Middle frontal gyrus (tissue), 1 donor: Measurements from ENCODE around the gene OR5A1.

ENCODE experiments used
- DNase-seq: peaks from one replicate; pipeline ENCODE4 v3.0.0-alpha.2; 2015; ENCODE audit warnings: low spot score; ENCODE audit errors: extremely low spot score

OR5A1 gene

DNA sequence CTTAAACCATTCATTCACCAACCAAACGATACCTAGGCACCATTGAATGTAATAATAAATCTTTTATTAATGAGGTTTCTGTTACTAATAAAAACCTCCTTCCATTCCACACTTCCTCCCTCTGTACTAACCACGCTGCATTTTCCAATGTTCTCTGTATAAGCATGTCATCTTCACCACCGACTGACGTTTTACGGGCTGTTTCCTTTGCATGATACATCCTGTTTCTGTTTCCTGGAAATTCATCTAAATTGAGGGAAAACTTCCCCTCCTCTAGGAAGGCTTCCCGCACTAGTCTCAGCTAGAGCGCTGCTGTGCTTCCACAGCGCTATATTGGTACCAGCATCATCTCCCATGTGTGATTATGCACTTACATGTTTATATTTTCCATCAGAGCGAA is 38.9 kb downstream of the OR5A1 start:
- DNase-seq, result no peak

DNA sequence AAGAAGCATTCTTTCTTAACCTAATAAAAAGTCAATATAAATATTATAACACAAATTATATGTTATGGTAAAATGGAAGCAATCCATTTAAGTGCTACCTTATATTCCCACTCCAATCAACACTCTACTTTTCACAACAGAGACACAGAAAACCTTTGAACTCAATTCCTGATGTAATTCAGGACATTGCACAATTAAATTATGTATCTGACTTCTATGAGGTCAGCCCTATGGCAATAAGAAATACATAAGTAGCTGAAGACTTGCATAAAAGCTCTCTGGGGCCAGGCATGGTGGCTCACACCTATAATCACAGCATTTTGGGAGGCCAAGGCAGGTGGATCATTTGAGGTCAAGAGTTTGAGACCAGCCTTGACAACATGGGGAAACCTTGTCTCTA is 43.6 kb downstream of the OR5A1 start:
- no peak for DNase-seq

- DNase-seq, result no peak
Measured at GRCh38 chr11:59480359-59480758, 44.1 kb downstream of the OR5A1 start.
